Prostate gland (tissue), 2 donors: ENCODE measurements around the gene SLC2A4RG. TPM values are rescaled to one million over a fixed set of nuclear protein-coding genes. Genes with fewer than 3 reads are reported as not detected.

ENCODE experiments used
- DNase-seq: peaks from one replicate; pipeline ENCODE4 v3.0.0-alpha.2; 2019; ENCODE audit warnings: low spot score
- H3K27ac ChIP-seq, 2 donors: fragments of 200-600 bp; sonication (generic); 2 replicates each; pipeline ENCODE4 v1.5.1; 2017 to 2019
- H3K27me3 ChIP-seq: fragments of 200-600 bp; sonication (generic); replicated peaks from 2 replicates; pipeline ENCODE4 v1.5.1; 2019; ENCODE audit not compliant: insufficient read depth
- H3K36me3 ChIP-seq, 2 donors: fragments of 200-600 bp; sonication (generic); 1 replicate in 1 of 2; 2 replicates in 1 of 2; pipeline versions ENCODE4 v1.5.1 to v1.8.1; 2017 to 2019
- H3K4me1 ChIP-seq: fragments of 200-600 bp; sonication (generic); replicated peaks from 2 replicates; pipeline ENCODE4 v1.5.1; 2019
- H3K4me3 ChIP-seq, 2 donors: fragments of 200-600 bp; sonication (generic); 2 replicates each; pipeline ENCODE4 v1.5.1; 2017 to 2019
- H3K9me3 ChIP-seq: fragments of 200-600 bp; sonication (generic); 2 replicates; pipeline ENCODE4 v1.5.1; 2017
- CTCF ChIP-seq, 4 experiments: fragments of 200-600 bp in 2 of 4; fragments of 450-650 bp in 2 of 4; sonication (generic) in 2 of 4; IDR thresholded peaks; 1 replicate in 3 of 4; 2 replicates in 1 of 4; pipeline ENCODE4 v1.5.1; 2016 to 2019; ENCODE audit warnings: antibody characterized with exemption in 4 of 4, mild to moderate bottlenecking in 2 of 4, moderate library complexity in 2 of 4
- POLR2A ChIP-seq: fragments of 450-650 bp; IDR thresholded peaks from one replicate; pipeline ENCODE4 v1.6.1; 2016; ENCODE audit warnings: antibody characterized with exemption, mild to moderate bottlenecking
- POLR2AphosphoS5 ChIP-seq: sonication (generic); formaldehyde crosslinking; IDR thresholded peaks from one replicate; pipeline ENCODE4 v1.6.1; 2017; ENCODE audit warnings: antibody characterized with exemption
- WGBS: methylation state at CpG from one replicate; pipeline ENCODE4 v1.1.5; 2018; 5-methylcytosine and 5-hydroxymethylcytosine counted together
- intact Hi-C: fragments of 100-400 bp; cut with DNase I; formaldehyde crosslinking; loops from one replicate; pipeline ENCODE4 v1.14.2; 2022
- total RNA-seq, 2 donors: library from RNA; depleted of rRNA; stranded (reverse); fragments of >200 nt; gene quantifications; one replicate each; pipeline ENCODE4 v1.1.0, GENCODE V29; 2016

SLC2A4RG gene
- total RNA-seq, 2 donors from 2014 or later = 140 to 155 TPM

GRCh38 chr20:63766695-63767426, 27.3 kb downstream of the SLC2A4RG start:
- DNase-seq = no peak
- H3K4me1 ChIP-seq = no peaks in the 10 kb centered on the region
- H3K36me3 ChIP-seq = no peaks in the 10 kb centered on the region
- no peaks in the 10 kb centered on the region for H3K9me3 ChIP-seq
- TF ChIP-seq POLR2A (no peak), POLR2AphosphoS5 (no peak), CTCF (IDR thresholded peaks at IDR 0.05) (no peak)
- H3K27ac ChIP-seq = no peak overlapping the region
- no peaks in the 10 kb centered on the region for H3K27me3 ChIP-seq
- 94% methylated on average over 38 of the region's 38 CpGs for WGBS
- no peak overlapping the region for H3K4me3 ChIP-seq
- intact Hi-C loops = no loop called here

- TF ChIP-seq CTCF (IDR thresholded peaks at IDR 0.05) (no peak), POLR2AphosphoS5 (no peak), POLR2A (no peak)
- DNase-seq = no peak
- 84% methylated on average over 18 of the region's 18 CpGs for WGBS
- no peaks in the 10 kb centered on the region for H3K9me3 ChIP-seq
- H3K4me1 ChIP-seq = no peaks in the 10 kb centered on the region
- intact Hi-C loops = no loop called here
- no peak overlapping the region for H3K27ac ChIP-seq
- no peaks in the 10 kb centered on the region for H3K36me3 ChIP-seq
- H3K4me3 ChIP-seq = no peak overlapping the region
- H3K27me3 ChIP-seq = no peaks in the 10 kb centered on the region
These were observed 27.9 kb downstream of the SLC2A4RG start for GRCh38 chr20:63767456-63767855.

DNA sequence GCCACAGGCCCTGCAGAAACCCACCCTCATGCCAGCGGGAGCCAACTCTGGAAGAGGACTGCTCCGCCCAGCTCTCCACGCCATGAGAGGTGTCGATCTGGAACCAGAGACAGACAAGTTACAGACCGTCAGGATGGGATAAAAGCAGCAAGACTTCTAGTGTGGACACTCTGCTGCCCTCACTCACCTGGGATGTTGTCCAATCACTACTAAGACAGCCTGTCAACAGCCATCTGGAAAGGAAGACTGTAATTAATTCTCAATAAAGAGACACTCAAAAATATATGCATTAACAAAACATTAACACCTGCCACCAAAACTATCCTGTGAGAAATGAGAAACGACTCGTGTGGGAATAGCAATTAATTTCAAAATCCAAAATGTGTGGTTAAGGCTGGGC, 28.3 kb downstream of the SLC2A4RG start:
- Histone ChIP-seq H3K27me3 (no peaks in the 10 kb centered on the region), H3K4me3 (no peak overlapping the region), H3K4me1 (no peaks in the 10 kb centered on the region), H3K27ac (no peak overlapping the region), H3K9me3 (no peaks in the 10 kb centered on the region), H3K36me3 (no peaks in the 10 kb centered on the region)
- TF ChIP-seq CTCF (IDR thresholded peaks at IDR 0.05) = no peak
- no peak for TF ChIP-seq POLR2AphosphoS5
- TF ChIP-seq POLR2A = no peak
- DNase-seq = no peak
- WGBS = 78% methylated on average over 7 of the region's 7 CpGs
- intact Hi-C loops = no loop called here

DNA sequence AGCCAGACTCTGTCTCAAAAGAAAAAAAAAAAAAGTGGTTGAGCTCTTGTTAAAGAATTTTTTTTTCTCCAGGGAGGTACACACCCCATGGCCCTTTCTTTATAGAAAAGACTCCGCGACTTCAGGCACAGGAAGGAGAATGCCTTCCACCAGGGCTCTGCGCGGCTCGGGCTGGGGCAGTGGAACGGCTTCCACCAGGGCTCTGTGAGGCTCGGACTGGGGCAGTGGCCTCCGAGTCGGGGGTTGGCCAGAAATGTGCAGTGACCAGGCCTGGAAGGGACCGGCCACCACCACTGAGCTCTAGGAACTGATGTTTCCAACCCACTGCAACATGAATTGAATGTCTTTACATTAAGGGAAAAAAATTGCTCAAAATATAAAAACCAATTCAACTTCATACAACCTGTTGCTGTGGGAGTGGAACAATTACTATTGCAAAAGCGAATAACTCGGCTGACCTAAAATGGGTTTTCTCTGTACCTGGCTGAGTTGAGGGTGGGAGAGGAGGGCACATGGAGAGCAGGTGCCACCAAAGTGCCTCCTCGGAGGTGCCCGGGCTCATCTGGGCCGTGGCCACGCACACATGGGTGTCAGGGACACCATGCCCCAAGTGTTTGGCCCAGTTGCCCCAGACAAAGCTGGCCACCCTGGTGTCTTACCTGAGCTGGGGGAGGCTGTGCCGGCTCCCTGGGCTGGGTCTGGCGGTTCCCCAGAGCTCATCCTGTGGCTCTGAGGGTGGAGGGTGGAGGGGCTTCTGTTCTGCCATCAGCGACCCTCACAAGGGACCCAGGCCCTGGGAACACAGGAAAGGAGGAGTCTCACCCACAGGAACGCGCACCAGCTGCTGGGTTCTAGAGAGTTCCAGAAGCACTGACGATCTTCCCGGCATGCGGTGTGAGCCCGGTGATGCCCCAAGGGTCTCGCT, 29.3 kb downstream of the SLC2A4RG start:
- H3K27ac ChIP-seq = no peak overlapping the region
- intact Hi-C loops = no loop called here
- WGBS = 87% methylated on average over 26 of the region's 26 CpGs

More for the DNA sequence above, 29.3 kb downstream of the SLC2A4RG start:
- no peak for DNase-seq
- no peaks in the 10 kb centered on the region for H3K36me3 ChIP-seq
- no peaks in the 10 kb centered on the region for H3K4me1 ChIP-seq
- no peaks in the 10 kb centered on the region for H3K27me3 ChIP-seq
- no peak for TF ChIP-seq POLR2AphosphoS5
- TF ChIP-seq POLR2A = no peak
- TF ChIP-seq CTCF (IDR thresholded peaks at IDR 0.05) = no peak
- H3K9me3 ChIP-seq = no peaks in the 10 kb centered on the region
- no peak overlapping the region for H3K4me3 ChIP-seq
